GM12801 (cell line): ENCODE measurements around the gene ZNF804A.

Source experiments
- CTCF ChIP-seq: IDR thresholded peaks from one replicate; pipeline ENCODE4 v1.5.1; 2011; ENCODE audit warnings: control low read depth; ENCODE audit not compliant: insufficient read length; ENCODE audit errors: extremely low read depth

ZNF804A gene

GRCh38 chr2:184644685-184645084, 46.4 kb downstream of the ZNF804A start:
- no peak for TF ChIP-seq CTCF

DNA sequence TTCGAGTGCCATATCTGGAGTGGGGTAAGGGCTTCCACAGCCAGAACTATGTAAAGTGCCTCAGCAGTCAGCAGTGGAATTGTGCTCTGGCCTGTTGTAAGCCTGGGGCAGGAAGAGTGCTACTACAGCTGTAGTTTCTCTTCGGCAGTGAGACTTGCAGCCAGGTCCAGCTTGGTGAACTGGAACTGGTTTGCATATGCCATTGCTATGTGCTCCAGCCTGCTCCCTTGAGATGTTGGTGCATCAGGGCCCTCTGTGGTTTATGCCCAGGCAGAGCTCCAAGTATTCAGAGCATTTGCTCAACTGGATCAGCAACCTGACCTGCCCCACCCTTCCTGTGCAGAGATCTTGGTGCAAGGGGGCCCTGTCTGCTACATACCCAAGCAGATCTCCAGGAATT, 47.8 kb downstream of the ZNF804A start:
- no peak for TF ChIP-seq CTCF

DNA sequence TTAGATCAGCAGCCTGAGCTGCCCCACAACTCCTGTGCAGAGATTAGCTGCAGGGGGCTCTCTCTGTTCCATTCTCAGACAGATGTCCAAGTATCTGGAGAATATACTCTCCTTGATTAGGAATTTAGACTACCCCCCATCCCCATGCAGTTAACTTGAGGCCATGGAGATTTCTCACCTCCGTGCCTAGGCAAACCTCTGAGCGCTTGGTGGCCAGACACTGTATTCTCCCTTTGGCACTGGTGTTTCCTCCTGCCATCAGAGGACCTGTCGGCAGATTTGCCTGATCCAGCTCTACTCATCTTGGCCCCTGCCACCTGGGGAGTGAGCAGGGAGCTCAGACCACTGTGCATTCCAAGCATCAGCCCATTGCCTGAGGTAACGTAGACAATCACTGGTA, 48.3 kb downstream of the ZNF804A start:
- no peak for TF ChIP-seq CTCF

GRCh38 chr2:184654945-184655344, 56.6 kb downstream of the ZNF804A start:
- TF ChIP-seq CTCF, result no peak

DNA sequence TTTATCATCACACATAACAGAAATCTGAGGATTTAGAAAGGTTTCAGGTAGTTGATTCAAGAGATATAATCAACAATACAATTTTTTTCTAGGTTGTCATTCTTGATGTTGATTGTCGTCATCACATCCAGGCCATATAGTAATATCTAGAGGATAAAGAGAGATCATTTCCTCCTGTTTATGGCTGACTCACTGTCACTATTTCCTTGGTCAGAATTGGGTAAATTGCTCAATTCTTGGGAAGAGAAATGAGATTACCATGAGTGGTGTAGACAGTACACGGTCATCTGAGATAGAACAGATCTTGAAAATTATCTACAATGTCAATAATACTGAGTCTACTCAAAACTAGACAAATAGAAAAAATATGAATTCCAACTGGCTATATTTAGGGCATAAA, 78.8 kb downstream of the ZNF804A start:
- no peak for TF ChIP-seq CTCF

GRCh38 chr2:184679219-184680018, 81.1 kb downstream of the ZNF804A start:
- TF ChIP-seq CTCF, result no peak

GRCh38 chr2:184680825-184681224, 82.5 kb downstream of the ZNF804A start:
- TF ChIP-seq CTCF, result no peak
